H1 (cell line): ENCODE measurements around the gene LRRC40. TPM values are rescaled to one million over a fixed set of nuclear protein-coding genes. Genes with fewer than 3 reads are reported as not detected.

Source experiments
- CTCF ChIA-PET: fragments of 300-600 bp; sonication (Branson Sonifier 250); formaldehyde crosslinking; loops from one replicate; lab custom pipeline; 2021; ENCODE audit not compliant: partially characterized antibody; lab: Charles Lee
- POLR2A ChIA-PET: fragments of 300-600 bp; sonication (Branson Sonifier 250); formaldehyde crosslinking; loops from one replicate; lab custom pipeline; 2021; ENCODE audit warnings: inconsistent platforms; ENCODE audit not compliant: partially characterized antibody; lab: Charles Lee
- DNase-seq, 2 experiments: peaks; one replicate each; pipeline versions ENCODE4 v3.0.0 to v3.0.0-alpha.2; 2010 to 2022; ENCODE audit warnings: low spot score in 2 of 2, low read depth in 1 of 2, mixed read lengths in 1 of 2
- FAIRE-seq: peaks from 2 replicates; lab custom pipeline; 2011; peaks lifted over from hg19 to GRCh38; lab: Jason Lieb, UNC
- H2AFZ ChIP-seq: 2 replicates; pipeline ENCODE4 v1.8.1; 2012; ENCODE audit warnings: low read length, inconsistent platforms
- H2AK5ac ChIP-seq: 2 replicates; pipeline ENCODE4 v1.6.1; 2013; ENCODE audit warnings: low read depth, low read length
- H2BK120ac ChIP-seq: replicated peaks from 2 replicates; pipeline ENCODE3; 2013; ENCODE audit warnings: low read depth, low read length, inconsistent platforms
- H2BK12ac ChIP-seq: 2 replicates; pipeline ENCODE4 v1.6.1; 2013; ENCODE audit warnings: low read depth, low read length
- H2BK15ac ChIP-seq: 2 replicates; pipeline ENCODE4 v1.6.1; 2013; ENCODE audit warnings: low read length
- H2BK20ac ChIP-seq: 2 replicates; pipeline ENCODE4 v1.6.1; 2013; ENCODE audit warnings: low read length
- H2BK5ac ChIP-seq: 2 replicates; pipeline ENCODE4 v1.6.1; 2013; ENCODE audit warnings: low read depth, low read length
- H3K14ac ChIP-seq: 2 replicates; pipeline ENCODE4 v1.6.1; 2013; ENCODE audit warnings: inconsistent platforms; ENCODE audit not compliant: insufficient read length
- H3K18ac ChIP-seq: 2 replicates; pipeline ENCODE4 v1.6.1; 2013; ENCODE audit warnings: low read length; ENCODE audit errors: extremely low read depth
- H3K23ac ChIP-seq: 2 replicates; pipeline ENCODE4 v1.6.1; 2013; ENCODE audit warnings: inconsistent platforms; ENCODE audit not compliant: insufficient read length
- H3K23me2 ChIP-seq: 2 replicates; pipeline ENCODE4 v1.6.1; 2013; ENCODE audit warnings: low read depth, low read length
- H3K27ac ChIP-seq: 2 replicates; pipeline ENCODE4 v1.6.1; 2011; ENCODE audit warnings: low read depth, low read length, inconsistent platforms
- H3K27me3 ChIP-seq, 4 experiments: replicated peaks in 1 of 4; 1 replicate in 1 of 4; 2 replicates in 3 of 4; pipeline versions ENCODE4 v1.6.1 to v1.8.1; 2011 to 2013; ENCODE audit warnings: low read length in 3 of 4, mild to moderate bottlenecking in 3 of 4, inconsistent platforms in 2 of 4, mixed read lengths in 2 of 4, moderate library complexity in 1 of 4; ENCODE audit not compliant: control insufficient read depth in 3 of 4, insufficient read depth in 3 of 4; ENCODE audit errors: extremely low read depth in 1 of 4
- H3K36me3 ChIP-seq, 4 experiments: 2 replicates each; pipeline versions ENCODE4 v1.6.1 to v1.8.1; 2011 to 2013; ENCODE audit warnings: mild to moderate bottlenecking in 4 of 4, low read length in 3 of 4, moderate library complexity in 2 of 4, control low read depth in 1 of 4, inconsistent platforms in 1 of 4; ENCODE audit not compliant: insufficient read depth in 4 of 4, control insufficient read depth in 2 of 4
- H3K4ac ChIP-seq: replicated peaks from 2 replicates; pipeline ENCODE3; 2013; ENCODE audit warnings: low read length, low read depth, mixed read lengths, inconsistent platforms; ENCODE audit not compliant: insufficient read length
- H3K4me1 ChIP-seq, 4 experiments: replicated peaks in 1 of 4; 1 replicate in 1 of 4; 2 replicates in 3 of 4; pipeline versions ENCODE4 v1.6.1 to v1.8.1; 2011 to 2013; ENCODE audit warnings: low read length in 3 of 4, inconsistent platforms in 2 of 4, mixed read lengths in 1 of 4; ENCODE audit not compliant: insufficient read depth in 4 of 4, control insufficient read depth in 3 of 4
- H3K4me2 ChIP-seq, 2 experiments: 2 replicates each; pipeline versions ENCODE4 v1.6.1 to v1.8.1; 2011 to 2013; ENCODE audit warnings: low read depth in 2 of 2, low read length in 2 of 2, control low read depth in 1 of 2, inconsistent platforms in 1 of 2, mild to moderate bottlenecking in 1 of 2; ENCODE audit not compliant: insufficient read depth in 1 of 2
- H3K4me3 ChIP-seq, 4 experiments: fragments of 200-600, 300-600 bp in 1 of 4; sonication (generic), shearing (Covaris generic), sonication (Bioruptor Twin) in 1 of 4; 2 replicates each; pipeline versions ENCODE4 v1.5.1 to v1.8.1; 2011 to 2016; ENCODE audit warnings: low read length in 4 of 4, low read depth in 3 of 4, control low read depth in 2 of 4, inconsistent platforms in 2 of 4, mild to moderate bottlenecking in 2 of 4, mixed read lengths in 1 of 4, moderate library complexity in 1 of 4; ENCODE audit not compliant: insufficient read depth in 2 of 4; ENCODE audit errors: extremely low read depth in 1 of 4
- H3K56ac ChIP-seq: replicated peaks from 2 replicates; pipeline ENCODE3; 2013; ENCODE audit warnings: low read depth, mild to moderate bottlenecking, mixed read lengths, low read length, inconsistent platforms; ENCODE audit not compliant: insufficient read length
- H3K79me1 ChIP-seq: 2 replicates; pipeline ENCODE4 v1.6.1; 2013; ENCODE audit warnings: low read depth, low read length, control low read depth
- H3K79me2 ChIP-seq, 2 experiments: 2 replicates each; pipeline versions ENCODE4 v1.6.1 to v1.8.1; 2012 to 2013; ENCODE audit warnings: low read length in 2 of 2, mild to moderate bottlenecking in 2 of 2, inconsistent platforms in 1 of 2; ENCODE audit not compliant: insufficient read depth in 2 of 2, control insufficient read depth in 1 of 2
- H3K9ac ChIP-seq, 4 experiments: replicated peaks in 1 of 4; 1 replicate in 1 of 4; 2 replicates in 3 of 4; pipeline versions ENCODE4 v1.6.1 to v1.8.1; 2011 to 2013; ENCODE audit warnings: low read depth in 3 of 4, low read length in 3 of 4, control low read depth in 2 of 4, mild to moderate bottlenecking in 2 of 4, moderate library complexity in 2 of 4, inconsistent platforms in 1 of 4; ENCODE audit errors: extremely low read depth in 1 of 4
- H3K9me3 ChIP-seq, 2 experiments: 2 replicates each; pipeline versions ENCODE4 v1.6.1 to v1.8.1; 2012 to 2013; ENCODE audit warnings: mild to moderate bottlenecking in 2 of 2, moderate library complexity in 2 of 2, control low read depth in 1 of 2, inconsistent platforms in 1 of 2, low read depth in 1 of 2, low read length in 1 of 2, mixed read lengths in 1 of 2; ENCODE audit not compliant: insufficient read depth in 2 of 2
- H4K20me1 ChIP-seq, 2 experiments: replicated peaks in 1 of 2; 2 replicates each; pipeline versions ENCODE3 to v1.8.1; 2011 to 2013; ENCODE audit warnings: inconsistent platforms in 2 of 2, low read length in 2 of 2, mild to moderate bottlenecking in 1 of 2; ENCODE audit not compliant: insufficient read depth in 2 of 2, control insufficient read depth in 1 of 2
- H4K5ac ChIP-seq: 2 replicates; pipeline ENCODE4 v1.6.1; 2013; ENCODE audit warnings: low read length, low read depth, mixed read lengths, inconsistent platforms; ENCODE audit not compliant: insufficient read length
- H4K8ac ChIP-seq: 2 replicates; pipeline ENCODE4 v1.8.0; 2013; ENCODE audit warnings: mild to moderate bottlenecking, moderate library complexity, low read length, inconsistent platforms; ENCODE audit not compliant: insufficient read depth; ENCODE audit errors: extremely low read depth
- H4K91ac ChIP-seq: replicated peaks from 2 replicates; pipeline ENCODE3; 2013; ENCODE audit warnings: low read length, mixed read lengths, inconsistent platforms; ENCODE audit not compliant: insufficient read length
- BRCA1 ChIP-seq: IDR thresholded peaks from 2 replicates; pipeline ENCODE4 v1.6.1; 2012; ENCODE audit warnings: low read depth, low read length, improper control_type of control experiment
- SIN3A ChIP-seq, 2 experiments: IDR thresholded peaks in 1 of 2; conservative IDR thresholded peaks in 1 of 2; 2 replicates each; pipeline ENCODE4 v1.6.1; 2011 to 2012; ENCODE audit warnings: low read length in 2 of 2, improper control_type of control experiment in 1 of 2, low read depth in 1 of 2, mild to moderate bottlenecking in 1 of 2
- SUZ12 ChIP-seq: fragments of 200-600 bp; sonication (generic); IDR thresholded peaks from 2 replicates; pipeline ENCODE4 v1.6.1; 2012; ENCODE audit warnings: mild to moderate bottlenecking, inconsistent platforms, low read length, moderate library complexity, mixed read lengths
- TCF12 ChIP-seq: IDR thresholded peaks from 2 replicates; pipeline ENCODE4 v1.6.1; 2011; ENCODE audit warnings: low read depth, mild to moderate bottlenecking, low read length
- TEAD4 ChIP-seq: IDR thresholded peaks from 2 replicates; pipeline ENCODE4 v1.6.1; 2012; ENCODE audit warnings: low read depth, low read length, inconsistent platforms, mixed read lengths
- YY1 ChIP-seq: IDR thresholded peaks from 2 replicates; pipeline ENCODE4 v1.6.1; 2011; ENCODE audit warnings: low read depth, mild to moderate bottlenecking, low read length
- WGBS, 2 experiments: shearing (Covaris generic) in 1 of 2; methylation state at CpG; one replicate each; pipeline versions ENCODE4 v1.1.6 to v1.1.7; 2013 to 2015; ENCODE audit warnings: low lambda C conversion rate in 2 of 2, mixed read lengths in 2 of 2, inconsistent platforms in 1 of 2, low coverage in 1 of 2, missing lambda C conversion rate in 1 of 2; ENCODE audit not compliant: insufficient replicate concordance in 2 of 2, insufficient coverage in 1 of 2, insufficient read length in 1 of 2; ENCODE audit errors: extremely low coverage in 1 of 2, missing lambda C conversion rate in 1 of 2; 5-methylcytosine and 5-hydroxymethylcytosine counted together
- polyA plus RNA-seq, 7 experiments: library from polyadenylated mRNA; depleted of rRNA in 3 of 7; stranded (reverse) in 5 of 7; unstranded in 2 of 7; fragments of >200 nt in 5 of 7; fragments of 200-250 nt in 2 of 7; gene quantifications; 1 replicate in 5 of 7; 2 replicates in 1 of 7; 4 replicates in 1 of 7; pipeline versions ENCODE4 v1.2.1 to v1.2.3, GENCODE V29; 2011 to 2013; ENCODE audit warnings: missing spikeins in 2 of 7, mixed read lengths in 2 of 7
- total RNA-seq: library from RNA; stranded (reverse); fragmentation: NEBNext Ultra II Directional; extraction: Animal tissue kit (Norgen Biotek cat#: 25700); gene quantifications from 2 replicates; pipeline ENCODE4 v1.2.1, GENCODE V29; 2021

The LRRC40 gene
- total and polyA plus RNA-seq, 2 of the 8 experiments (the other 6 are each of a cell fraction or from before 2014, with no cell fraction given) = 13.4 to 30.8 TPM

DNA sequence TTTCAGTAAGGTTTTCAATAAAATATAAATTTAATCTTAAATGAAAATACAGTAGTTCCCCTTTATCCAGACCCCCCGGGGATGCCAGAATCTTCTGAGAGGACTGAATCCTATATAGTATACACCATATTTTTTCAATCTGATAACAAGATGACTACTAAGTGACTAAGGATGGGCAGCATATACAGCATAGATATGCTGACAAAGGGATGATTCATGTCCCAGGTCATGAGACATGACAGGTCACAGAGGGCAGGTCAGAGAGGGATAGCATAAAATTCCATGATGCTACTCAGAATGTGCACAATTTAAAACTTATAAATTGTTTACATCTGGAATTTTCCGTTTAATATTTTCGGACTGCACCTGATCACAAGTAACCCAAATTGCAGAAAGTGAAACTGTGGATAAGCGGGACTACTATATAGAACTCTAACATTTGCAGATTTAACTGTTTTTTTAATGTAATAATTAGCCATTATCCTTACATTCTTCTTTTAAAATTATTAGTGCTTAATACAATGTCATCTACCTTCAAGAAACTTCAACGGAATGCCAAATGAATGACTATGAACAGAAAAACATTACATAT lies 48.8 kb downstream of the LRRC40 start:
- Histone ChIP-seq H2AFZ (no peak overlapping the region), H3K79me1 (no peaks in the 10 kb centered on the region), H3K14ac (no peak overlapping the region), H3K36me3 (peaks cover 0 to 3% (median 0%) of the 10 kb centered on the region in 4 experiments; a peak in 3 of 8 replicates), H3K27me3 (no peaks in the 10 kb centered on the region), H3K79me2 (no peaks in the 10 kb centered on the region), H2BK12ac (no peak overlapping the region), H2BK15ac (no peak overlapping the region), H4K91ac (no peak overlapping the region), H4K8ac (no peak overlapping the region), H3K23me2 (no peaks in the 10 kb centered on the region), H3K4ac (no peak overlapping the region), H3K27ac (no peak overlapping the region), H2BK120ac (no peak overlapping the region), H4K5ac (no peak overlapping the region), H3K4me1 (no peaks in the 10 kb centered on the region), H3K23ac (no peak overlapping the region), H3K4me3 (no peak overlapping the region), H4K20me1 (no peaks in the 10 kb centered on the region), H2BK20ac (no peak overlapping the region), H3K9ac (no peak overlapping the region), H3K4me2 (no peak overlapping the region), H3K56ac (no peak overlapping the region), H3K18ac (no peak overlapping the region), H3K9me3 (no peaks in the 10 kb centered on the region), H2AK5ac (no peak overlapping the region), H2BK5ac (no peak overlapping the region)
- whole genome bisulfite sequencing, 2 experiments = 95% methylated on average over 5 of the region's 5 CpGs; no CpG with 5 or more reads in 1 of the 2 experiments
- FAIRE-seq = no peak
- POLR2A ChIA-PET = no interaction called here
- DNase-seq = no peak
- CTCF ChIA-PET = no interaction called here
- TF ChIP-seq YY1 (no peak), TCF12 (no peak), SIN3A (conservative IDR thresholded peaks at IDR 0.05 in 1 of 2, IDR thresholded peaks at IDR 0.05 in 1 of 2; ENCODE audit: low read depth in 1 of 2, low read length in 2 of 2) (no peak), SUZ12 (no peak), BRCA1 (no peak), TEAD4 (no peak)
